DND-41 (cell line): ENCODE results near the gene PRDM5.

Source experiments
- EZH2 ChIP-seq: IDR thresholded peaks from 3 replicates; pipeline ENCODE4 v1.6.1; 2012; ENCODE audit warnings: borderline replicate concordance, low read depth, mild to moderate bottlenecking, moderate library complexity, low read length, inconsistent platforms; ENCODE audit not compliant: severe bottlenecking
- TF ChIP-seq, protein P1 (sequence below): IDR thresholded peaks from 2 replicates; pipeline ENCODE4 v1.5.1; 2012; ENCODE audit warnings: borderline replicate concordance, low read length, moderate library complexity, mild to moderate bottlenecking; ENCODE audit not compliant: poor library complexity, severe bottlenecking; ENCODE audit errors: extremely low read depth

DNA sequence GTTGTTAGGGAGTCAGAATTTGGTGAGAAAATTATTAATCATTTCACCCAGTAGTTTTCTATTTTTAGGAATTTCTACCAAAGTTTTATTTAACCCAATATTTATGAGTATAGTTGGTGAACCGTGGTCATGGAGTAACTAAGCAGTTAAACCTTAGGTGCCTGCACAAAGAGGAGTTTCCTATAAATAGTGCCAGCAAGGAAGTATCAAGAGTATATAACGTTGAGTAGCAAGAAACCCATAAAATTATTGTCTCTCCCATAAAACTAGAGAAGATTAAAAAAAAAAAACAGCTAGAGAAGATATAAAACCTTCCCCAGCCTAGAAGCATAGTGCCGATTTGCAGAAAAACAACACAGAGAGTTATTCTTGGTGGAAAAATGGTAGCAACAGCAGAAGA is 158.9 kb downstream of the PRDM5 start:
- TF ChIP-seq, protein P1, sequence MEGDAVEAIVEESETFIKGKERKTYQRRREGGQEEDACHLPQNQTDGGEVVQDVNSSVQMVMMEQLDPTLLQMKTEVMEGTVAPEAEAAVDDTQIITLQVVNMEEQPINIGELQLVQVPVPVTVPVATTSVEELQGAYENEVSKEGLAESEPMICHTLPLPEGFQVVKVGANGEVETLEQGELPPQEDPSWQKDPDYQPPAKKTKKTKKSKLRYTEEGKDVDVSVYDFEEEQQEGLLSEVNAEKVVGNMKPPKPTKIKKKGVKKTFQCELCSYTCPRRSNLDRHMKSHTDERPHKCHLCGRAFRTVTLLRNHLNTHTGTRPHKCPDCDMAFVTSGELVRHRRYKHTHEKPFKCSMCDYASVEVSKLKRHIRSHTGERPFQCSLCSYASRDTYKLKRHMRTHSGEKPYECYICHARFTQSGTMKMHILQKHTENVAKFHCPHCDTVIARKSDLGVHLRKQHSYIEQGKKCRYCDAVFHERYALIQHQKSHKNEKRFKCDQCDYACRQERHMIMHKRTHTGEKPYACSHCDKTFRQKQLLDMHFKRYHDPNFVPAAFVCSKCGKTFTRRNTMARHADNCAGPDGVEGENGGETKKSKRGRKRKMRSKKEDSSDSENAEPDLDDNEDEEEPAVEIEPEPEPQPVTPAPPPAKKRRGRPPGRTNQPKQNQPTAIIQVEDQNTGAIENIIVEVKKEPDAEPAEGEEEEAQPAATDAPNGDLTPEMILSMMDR: no peak
- TF ChIP-seq EZH2: no peak
